ENCODE data around the gene DCAF17. TPM values are rescaled to one million over a fixed set of nuclear protein-coding genes. Genes with fewer than 3 reads are reported as not detected.
"Not testable (repeated sequence)": the region's sequence is repeated elsewhere in the genome, so short reads cannot be mapped to it uniquely, and the experiment has no call there.

DCAF17 gene
- polyA plus RNA-seq, 1 donor from 2014 or later = 20.3 TPM

DNA sequence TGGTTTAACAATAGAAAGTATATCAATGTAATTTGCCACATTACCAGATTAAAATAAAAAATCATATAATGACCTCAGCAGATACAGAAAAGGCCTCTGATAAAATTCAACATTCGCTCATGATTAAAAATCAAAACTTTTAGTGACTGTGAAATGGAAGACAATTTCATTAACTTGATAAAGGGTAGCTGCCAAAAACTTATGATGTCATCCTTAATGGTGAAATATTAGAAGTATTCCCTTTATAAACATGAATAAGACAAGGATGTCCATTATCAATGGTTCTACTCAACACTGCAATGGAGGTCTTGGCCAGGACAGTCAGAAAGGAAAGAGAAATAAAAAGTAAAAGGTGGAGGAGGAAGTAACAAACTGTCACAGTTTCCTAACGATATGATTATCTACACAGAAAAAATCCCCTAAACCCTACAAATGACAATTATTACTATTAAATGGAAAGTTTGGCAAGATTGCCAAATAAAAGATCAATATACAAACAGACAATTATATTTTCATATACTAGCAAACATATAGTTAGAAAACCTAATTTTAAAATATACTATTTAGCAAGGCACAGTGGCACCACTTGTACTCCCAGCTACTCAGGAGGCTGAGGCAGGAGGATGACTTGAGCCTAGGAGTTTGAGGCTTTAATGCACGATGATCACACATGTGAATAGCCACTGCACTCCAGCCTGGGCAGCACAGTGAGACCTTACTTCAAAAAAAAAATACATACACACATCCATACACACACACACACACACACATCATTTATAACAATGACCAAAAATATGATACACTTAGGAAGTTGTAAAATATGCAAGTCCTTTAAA is 13.1 kb upstream of the DCAF17 start:
- no peaks in the 10 kb centered on the region for H3K36me3 ChIP-seq (ENCODE audit: insufficient read depth, low read length)
- H3F3A ChIP-seq (ENCODE audit: insufficient read depth, low read length, poor library complexity, severe bottlenecking) = no peaks in the 10 kb centered on the region
- H3K9ac ChIP-seq (ENCODE audit: low read length) = no peak overlapping the region
- H3K9me3 ChIP-seq (ENCODE audit: low read length) = no peaks in the 10 kb centered on the region
- no peak overlapping the region for H2AFZ ChIP-seq (ENCODE audit: low read depth, low read length)
- no peaks in the 10 kb centered on the region for H3K79me2 ChIP-seq (replicated peaks; ENCODE audit: insufficient read depth, low read length)
- H4K20me1 ChIP-seq (ENCODE audit: insufficient read depth) = no peaks in the 10 kb centered on the region
- no peak overlapping the region for H3K27ac ChIP-seq (ENCODE audit: low read length)
- no peak for TF ChIP-seq POLR2AphosphoS5 (IDR thresholded peaks at IDR 0.05)
- no peak for TF ChIP-seq REST (IDR thresholded peaks at IDR 0.05; ENCODE audit: borderline replicate concordance)
- no peaks in the 10 kb centered on the region for H3K9me2 ChIP-seq (ENCODE audit: insufficient read depth, low read length)
- no peak overlapping the region for H3K4me3 ChIP-seq (ENCODE audit: low read length)
- no peaks in the 10 kb centered on the region for H3K27me3 ChIP-seq (ENCODE audit: insufficient read depth, low read depth, low read length)
- H3K4me2 ChIP-seq (ENCODE audit: low read length) = no peak overlapping the region

DNA sequence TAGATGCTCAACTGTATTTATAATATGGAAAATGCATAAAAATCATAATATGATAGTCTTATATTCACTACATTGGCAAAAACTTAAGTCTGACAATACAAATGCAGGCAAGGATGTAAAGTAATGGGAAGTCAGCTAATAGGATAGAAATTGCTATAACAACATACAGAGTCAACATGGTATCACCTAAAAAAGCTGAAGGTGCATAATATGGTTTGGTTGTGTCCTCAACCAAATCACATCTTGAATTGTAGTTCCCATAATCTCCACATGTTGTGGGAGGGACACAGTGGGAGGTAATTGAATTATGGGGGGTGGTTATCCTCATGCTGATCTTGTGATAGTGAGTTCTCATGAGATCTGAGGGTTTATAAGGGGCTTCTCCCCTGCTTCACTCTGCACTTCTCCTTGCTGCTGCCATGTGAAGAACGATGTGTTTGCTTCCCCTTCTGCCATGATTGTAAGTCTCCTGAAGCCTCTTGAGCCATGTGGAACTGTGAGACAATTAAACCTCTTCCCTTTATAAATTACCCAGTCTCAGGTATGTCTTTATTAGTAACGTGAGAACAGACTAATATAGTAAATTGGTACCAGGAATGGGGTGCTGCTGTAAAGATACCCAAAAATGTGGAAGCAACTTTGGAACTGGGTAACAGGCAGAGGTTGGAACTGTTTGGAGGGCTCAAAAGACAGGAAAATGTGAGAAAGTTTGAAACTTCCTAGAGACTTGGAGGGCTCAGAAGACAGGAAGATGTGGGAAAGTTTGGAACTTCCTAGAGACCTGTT is 11.1 kb upstream of the DCAF17 start:
- not testable (repeated sequence) for H4K20me1 ChIP-seq (ENCODE audit: insufficient read depth); H3K4me3 ChIP-seq (ENCODE audit: low read length); H3K9me2 ChIP-seq (ENCODE audit: insufficient read depth, low read length); H3K27ac ChIP-seq (ENCODE audit: low read length); H3K4me2 ChIP-seq (ENCODE audit: low read length); H3K36me3 ChIP-seq (ENCODE audit: insufficient read depth, low read length); H2AFZ ChIP-seq (ENCODE audit: low read depth, low read length); H3K9me3 ChIP-seq (ENCODE audit: low read length); H3K79me2 ChIP-seq (replicated peaks; ENCODE audit: insufficient read depth, low read length); H3K9ac ChIP-seq (ENCODE audit: low read length); H3K27me3 ChIP-seq (ENCODE audit: insufficient read depth, low read depth, low read length); H3F3A ChIP-seq (ENCODE audit: insufficient read depth, low read length, poor library complexity, severe bottlenecking)

DNA sequence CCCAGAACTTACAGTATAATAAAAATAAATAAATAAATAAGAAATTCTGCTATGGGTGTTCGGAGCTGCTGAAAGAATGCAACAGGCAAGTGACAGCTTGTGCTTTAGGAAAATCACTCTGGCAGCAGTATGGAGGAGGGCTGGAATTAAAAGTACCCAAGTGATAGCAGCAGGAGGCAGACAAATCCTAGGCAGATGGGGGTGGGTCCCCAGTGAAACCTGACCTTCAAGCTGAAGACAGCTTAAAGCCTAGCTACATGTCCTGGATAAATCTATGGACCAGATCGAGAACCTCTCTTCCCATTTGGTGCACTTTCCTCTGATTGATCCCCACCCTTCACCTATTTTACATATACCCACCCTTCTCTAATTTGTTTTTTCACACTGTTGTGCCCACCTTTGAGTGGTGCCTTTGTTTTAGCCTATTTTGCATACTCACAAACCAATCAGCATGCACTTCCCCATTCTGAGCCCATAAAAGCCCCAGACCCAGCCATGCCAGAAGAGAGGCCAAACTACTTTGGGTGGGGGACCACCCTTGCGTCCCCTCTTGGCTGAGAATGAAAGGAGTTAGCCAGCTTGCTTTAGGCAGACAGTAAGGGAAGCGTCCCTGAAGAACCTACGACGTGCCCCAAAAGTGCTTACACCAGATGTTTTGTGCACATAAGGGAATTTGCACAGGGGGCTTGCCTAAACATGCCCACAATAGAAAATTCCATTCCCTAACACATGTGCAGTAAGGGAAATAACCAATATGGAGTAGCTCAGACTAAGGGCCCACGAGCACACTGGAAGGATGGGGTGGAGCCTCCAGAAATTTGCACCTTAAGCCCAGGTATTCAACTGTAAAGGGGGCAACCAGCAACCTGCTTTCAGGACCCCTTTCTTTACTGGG is 3.3 kb upstream of the DCAF17 start:
- Histone ChIP-seq H2AFZ (ENCODE audit: low read depth, low read length) (no peak overlapping the region), H3K27me3 (ENCODE audit: insufficient read depth, low read depth, low read length) (no peaks in the 10 kb centered on the region), H3K9me3 (ENCODE audit: low read length) (no peaks in the 10 kb centered on the region), H3K79me2 (replicated peaks; ENCODE audit: insufficient read depth, low read length) (peaks cover 5% of the 10 kb centered on the region), H3K4me2 (ENCODE audit: low read length) (no peak overlapping the region), H3K9ac (ENCODE audit: low read length) (no peak overlapping the region), H3F3A (ENCODE audit: insufficient read depth, low read length, poor library complexity, severe bottlenecking) (no peaks in the 10 kb centered on the region), H3K27ac (ENCODE audit: low read length) (no peak overlapping the region), H3K4me3 (ENCODE audit: low read length) (no peak overlapping the region), H3K9me2 (ENCODE audit: insufficient read depth, low read length) (no peaks in the 10 kb centered on the region), H3K36me3 (ENCODE audit: insufficient read depth, low read length) (no peaks in the 10 kb centered on the region), H4K20me1 (ENCODE audit: insufficient read depth) (no peaks in the 10 kb centered on the region)
- TF ChIP-seq SMC3 (conservative IDR thresholded peaks at IDR 0.05; ENCODE audit: poor library complexity) (no peak), POLR2AphosphoS5 (IDR thresholded peaks at IDR 0.05) (no peak), TAF1 (IDR thresholded peaks at IDR 0.05; ENCODE audit: low read depth) (no peak), REST (IDR thresholded peaks at IDR 0.05; ENCODE audit: borderline replicate concordance) (no peak)
